ENCODE results near the gene ZACN.

Gene ZACN

DNA sequence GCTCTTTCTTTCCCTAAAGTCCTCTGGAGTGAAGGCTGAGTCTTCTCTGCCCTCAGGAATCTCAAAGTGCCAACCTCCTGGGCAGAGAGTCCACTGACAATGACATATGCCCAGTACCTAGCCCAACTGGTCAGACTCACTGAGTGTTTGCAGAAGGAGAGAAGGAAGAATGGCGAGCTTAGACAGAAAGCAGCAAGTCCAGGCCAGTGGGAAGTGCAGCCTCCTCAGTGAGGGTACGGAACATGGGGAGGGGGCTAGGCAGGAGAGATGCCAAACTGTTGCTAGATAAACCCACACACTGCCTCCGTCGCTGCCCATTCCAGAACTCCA is 23.9 kb downstream of the ZACN start:
- no peak for DNase-seq (ENCODE audit: low read depth in 4 of 4, low spot score in 1 of 4)

GRCh38 chr17:76103274-76104139 is 24.5 kb downstream of the ZACN start, which contains the start of gene EXOC7:
TSS of gene EXOC7 (minus strand) at chr17:76103787. CDS start at chr17:76103692, 95 bp downstream.
- DNase-seq (ENCODE audit: low read depth in 4 of 4, low spot score in 1 of 4), result peak; percentile 80 to 88 (median 84)

GRCh38 chr17:76104140-76104895 is 25.3 kb downstream of the ZACN start:
- DNase-seq (ENCODE audit: low read depth in 4 of 4, low spot score in 1 of 4), result no peak

DNA sequence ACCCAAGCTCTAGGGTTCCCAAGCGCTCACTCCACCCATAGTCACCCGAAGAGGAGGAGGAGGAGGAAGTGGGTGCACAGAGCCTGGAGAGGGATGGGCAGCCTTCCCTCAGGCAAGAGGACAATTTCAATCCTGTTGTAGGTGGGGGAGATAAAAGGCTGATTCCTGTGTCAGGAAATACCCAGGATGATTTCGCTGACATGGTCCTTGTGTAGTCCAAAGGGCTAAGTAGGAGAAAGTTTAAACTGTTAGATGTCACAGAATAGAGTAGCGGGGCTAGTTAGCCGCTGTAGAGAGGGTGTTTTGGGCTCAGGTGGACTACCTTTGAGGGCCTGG is 25.9 kb downstream of the ZACN start:
- no peak for DNase-seq (ENCODE audit: low read depth in 4 of 4, low spot score in 1 of 4)

DNA sequence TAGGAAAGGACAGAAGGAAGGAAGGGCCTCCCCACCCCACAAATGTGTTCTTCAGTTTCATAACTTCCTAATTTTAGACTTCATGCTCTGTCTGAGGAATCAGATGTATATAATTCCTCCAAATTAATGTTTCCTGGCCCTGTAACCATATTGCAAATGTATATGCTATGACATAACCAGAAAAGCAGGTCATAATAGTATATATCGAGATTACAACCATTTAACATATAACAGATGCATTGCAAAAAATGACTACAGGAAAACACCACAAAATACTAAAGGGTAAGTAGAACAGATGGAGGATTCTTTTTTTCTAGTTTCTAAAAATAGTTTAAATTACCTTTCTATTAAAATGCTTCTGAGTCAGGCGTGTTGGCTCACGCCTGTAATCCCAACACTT is 27.7 kb downstream of the ZACN start:
- DNase-seq (ENCODE audit: low read depth in 4 of 4, low spot score in 1 of 4), result no peak

GRCh38 chr17:76107509-76107908 is 28.5 kb downstream of the ZACN start:
- no peak for DNase-seq (ENCODE audit: low read depth in 4 of 4, low spot score in 1 of 4)

- DNase-seq (ENCODE audit: low read depth in 4 of 4, low spot score in 1 of 4), result no peak
These were observed 33.0 kb downstream of the ZACN start for GRCh38 chr17:76111956-76112355.

GRCh38 chr17:76115138-76115754 is 36.3 kb downstream of the ZACN start:
- no peak for DNase-seq (ENCODE audit: low read depth in 4 of 4, low spot score in 1 of 4)

DNA sequence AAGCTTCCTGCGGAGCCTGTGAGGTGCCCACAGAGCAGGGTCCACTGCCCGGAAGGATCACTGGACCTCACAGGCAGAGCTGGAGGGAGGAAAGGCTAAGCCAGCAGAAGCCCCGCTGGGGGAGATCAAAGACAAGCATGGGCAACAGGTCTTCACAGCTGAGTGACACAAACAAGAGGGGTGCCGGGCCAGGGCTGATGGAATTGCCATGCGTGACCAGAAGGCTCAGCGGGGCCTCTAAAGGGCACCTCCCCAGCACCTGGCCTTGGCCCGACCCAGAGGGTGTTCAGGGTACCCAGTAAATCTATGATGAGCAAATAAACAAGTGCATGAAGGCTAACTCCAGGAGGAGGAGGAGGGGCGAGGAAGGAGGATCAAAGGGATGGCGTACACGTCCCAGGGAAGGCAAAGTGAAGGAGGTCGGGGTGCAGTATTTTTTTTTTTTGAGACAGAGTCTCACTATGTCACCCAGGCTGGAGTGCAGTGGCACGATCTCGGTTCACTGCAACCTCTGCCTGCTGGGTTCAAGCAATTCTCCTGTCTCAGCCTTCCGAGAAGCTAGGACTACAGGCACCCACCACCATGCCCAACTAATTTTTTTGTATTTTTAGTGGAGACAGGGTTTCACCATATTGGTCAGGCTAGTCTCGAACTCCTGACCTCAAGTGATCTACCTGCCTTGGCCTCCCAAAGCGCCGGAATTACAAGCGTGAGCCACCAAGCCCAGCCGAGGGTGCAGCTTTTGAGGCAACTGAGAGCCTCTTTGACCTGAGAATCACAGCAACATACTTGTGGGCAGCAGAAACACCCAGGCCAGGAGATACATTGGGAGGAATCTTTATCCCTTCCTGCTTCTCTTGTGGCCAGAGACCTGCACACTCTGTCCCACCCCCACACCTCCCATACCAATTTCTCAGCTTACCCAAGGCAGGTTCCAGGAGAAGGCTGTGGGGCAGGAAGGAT is 40.7 kb downstream of the ZACN start:
- no peak for DNase-seq (ENCODE audit: low read depth in 4 of 4, low spot score in 1 of 4)

- DNase-seq (ENCODE audit: low read depth in 4 of 4, low spot score in 1 of 4), result no peak
These were observed 41.7 kb downstream of the ZACN start for GRCh38 chr17:76120658-76121008.

GRCh38 chr17:76121932-76122430 is 43.0 kb downstream of the ZACN start:
- no peak for DNase-seq (ENCODE audit: low read depth in 4 of 4, low spot score in 1 of 4)

- DNase-seq (ENCODE audit: low read depth in 4 of 4, low spot score in 1 of 4), result no peak
These were observed 43.6 kb downstream of the ZACN start for GRCh38 chr17:76122431-76123190.

DNA sequence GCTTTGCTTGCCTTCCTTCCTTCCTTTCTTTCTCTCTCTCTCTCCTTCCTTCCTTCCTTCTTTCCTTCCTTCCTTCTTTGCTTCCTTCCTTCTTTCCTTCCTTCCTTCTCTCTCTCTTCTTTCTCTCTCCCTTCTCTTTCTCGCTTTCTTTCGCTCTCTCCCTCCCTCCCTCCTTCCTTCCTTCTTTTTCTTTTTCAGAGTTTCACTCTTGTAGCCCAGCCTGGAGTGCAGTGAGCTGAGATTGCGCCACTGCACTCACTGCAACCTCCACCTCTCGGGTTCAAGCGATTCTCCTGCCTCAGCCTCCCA is 44.2 kb downstream of the ZACN start:
- DNase-seq (ENCODE audit: low read depth in 4 of 4, low spot score in 1 of 4), result no peak

GRCh38 chr17:76123749-76124581 is 45.0 kb downstream of the ZACN start:
- no peak for DNase-seq (ENCODE audit: low read depth in 4 of 4, low spot score in 1 of 4)

DNA sequence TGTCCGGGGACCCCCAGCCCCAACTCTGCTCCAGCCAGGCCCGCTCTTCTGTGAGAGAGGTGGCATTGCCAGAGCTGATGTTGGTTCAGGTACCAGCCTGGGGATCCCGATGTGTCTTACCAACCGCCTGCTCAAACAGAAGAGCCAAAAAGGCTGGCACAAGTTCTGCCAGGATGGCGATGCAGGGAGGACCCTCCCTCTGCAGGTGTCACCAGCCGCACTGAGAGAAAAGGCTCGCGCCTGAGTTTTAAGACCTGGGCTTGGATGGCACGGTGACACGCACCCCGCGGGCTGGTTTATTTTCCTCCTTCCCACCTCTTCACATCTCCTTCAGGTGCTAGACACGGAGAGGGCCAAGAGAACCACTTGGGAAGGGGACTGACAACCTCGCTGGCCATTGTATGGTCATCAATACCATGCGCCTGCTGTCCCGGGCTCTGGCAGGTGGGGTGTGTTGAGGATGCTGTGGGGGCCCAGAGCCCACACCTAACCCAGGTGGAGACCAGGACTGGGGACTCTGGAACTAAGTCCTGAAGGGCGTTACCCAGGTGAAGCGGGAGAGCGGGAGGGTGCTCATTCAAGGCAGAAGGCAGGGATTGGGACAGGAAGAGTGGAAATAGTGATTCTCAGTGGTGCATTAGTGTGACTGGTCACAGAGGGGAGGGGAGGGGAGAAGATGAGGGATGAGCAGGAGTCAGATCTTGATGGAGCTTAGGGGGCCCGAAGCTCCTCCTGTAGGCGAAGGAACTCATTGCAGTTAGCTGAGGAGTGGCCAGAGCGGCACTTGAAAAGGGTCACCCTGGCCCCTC is 45.8 kb downstream of the ZACN start:
- no peak for DNase-seq (ENCODE audit: low read depth in 4 of 4, low spot score in 1 of 4)

- DNase-seq (ENCODE audit: low read depth in 4 of 4, low spot score in 1 of 4), result no peak
These were observed 46.4 kb downstream of the ZACN start for GRCh38 chr17:76125391-76125675.

- DNase-seq (ENCODE audit: low read depth in 4 of 4, low spot score in 1 of 4), result no peak
These were observed 46.9 kb downstream of the ZACN start for GRCh38 chr17:76125922-76126321.

DNA sequence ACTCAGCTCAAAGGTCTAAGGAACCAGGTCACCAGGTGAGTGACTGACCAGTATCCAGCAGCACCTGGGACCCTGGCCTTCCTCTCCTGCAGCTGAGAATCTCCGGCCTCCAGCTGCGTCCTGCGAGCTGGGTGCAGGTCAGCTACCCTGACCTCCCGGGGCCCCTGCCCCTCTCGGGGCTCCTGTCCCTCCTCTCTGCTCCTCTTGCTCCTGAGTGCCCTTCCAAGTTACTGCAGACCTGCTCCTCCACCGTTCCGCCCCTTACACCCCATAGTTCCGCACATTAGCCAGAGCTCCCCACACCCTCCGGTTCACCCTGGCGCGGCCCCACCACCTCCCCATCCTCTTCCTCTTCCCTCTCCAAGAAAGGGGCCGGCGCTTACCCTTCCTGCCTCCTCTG is 51.5 kb downstream of the ZACN start:
- no peak for DNase-seq (ENCODE audit: low read depth in 4 of 4, low spot score in 1 of 4)

Measured in stimulated activated CD4-positive, alpha-beta T cell treated with anti-CD3 and anti-CD28 coated beads, Interleukin-1b, Interleukin-23, amount 100 ng/mL, for 24 hours (primary cell).